HEK293T (cell line): ENCODE results near the gene GPR82.

Experiments used
- BHLHE40 ChIP-seq: fragments of 450-650 bp; IDR thresholded peaks from 2 replicates; pipeline ENCODE4 v1.6.1; 2016; ENCODE audit warnings: mild to moderate bottlenecking, moderate library complexity, borderline replicate concordance
- FOXK2 ChIP-seq: fragments of 450-650 bp; IDR thresholded peaks from 2 replicates; pipeline ENCODE4 v1.6.1; 2016; ENCODE audit warnings: mild to moderate bottlenecking
- FOXM1 ChIP-seq: fragments of 450-650 bp; IDR thresholded peaks from 2 replicates; pipeline ENCODE4 v1.6.1; 2017; ENCODE audit warnings: mild to moderate bottlenecking, borderline replicate concordance

- no peak for TF ChIP-seq BHLHE40
- TF ChIP-seq FOXM1: no peak
- TF ChIP-seq FOXK2: no peak
Measured at GRCh38 chrX:41692162-41692749, 31.7 kb upstream of the GPR82 start.
